Measurements from ENCODE around the gene NR6A1. TPM values are rescaled to one million over a fixed set of nuclear protein-coding genes. Genes with fewer than 3 reads are reported as not detected.

The NR6A1 gene
- total and polyA plus RNA-seq, 11 donors: 0.65 to 5.7 (median 1.6) TPM

GRCh38 chr9:124808246-124808956 is 37.3 kb upstream of the NR6A1 start:
- peaks cover 0 to 31% (median 0%) of the 10 kb centered on the region in 9 donors for H3K36me3 ChIP-seq
- H3K9me3 ChIP-seq: no peaks in the 10 kb centered on the region
- peaks cover 0 to 16% (median 0%) of the 10 kb centered on the region in 12 donors for H3K4me1 ChIP-seq
- no peak overlapping the region for H3K27ac ChIP-seq
- no peak for DNase-seq
- intact Hi-C loops (cut with DNase I): no loop called here
- no peaks in the 10 kb centered on the region for H3K27me3 ChIP-seq
- no peak for ATAC-seq
- H3K4me3 ChIP-seq: no peak overlapping the region
- WGBS, 4 donors: 75 to 86% (median 81%) methylated on average over 12 of the region's 12 CpGs
- TF ChIP-seq CTCF (IDR thresholded peaks at IDR 0.05): no peak
- no peak for TF ChIP-seq POLR2A (IDR thresholded peaks at IDR 0.05)

- TF ChIP-seq CTCF (IDR thresholded peaks at IDR 0.05): no peak
- TF ChIP-seq POLR2A (IDR thresholded peaks at IDR 0.05): no peak
- Histone ChIP-seq H3K4me1 (peaks cover 0 to 21% (median 13%) of the 10 kb centered on the region in 12 donors), H3K36me3 (peaks cover 0 to 27% (median 0%) of the 10 kb centered on the region in 9 donors), H3K9me3 (no peaks in the 10 kb centered on the region), H3K27ac (no peak overlapping the region), H3K27me3 (no peaks in the 10 kb centered on the region), H3K4me3 (no peak overlapping the region)
- intact Hi-C loops (cut with DNase I): no loop called here
- ATAC-seq: no peak
- no peak for DNase-seq
- 62 to 75% (median 69%) methylated on average over 4 of the region's 4 CpGs for WGBS, 4 donors
Measured at GRCh38 chr9:124805186-124805585, 34.1 kb upstream of the NR6A1 start.

- Histone ChIP-seq H3K4me1 (peaks cover 0 to 32% (median 20%) of the 10 kb centered on the region in 12 donors), H3K4me3 (no peak overlapping the region), H3K27ac (no peak overlapping the region), H3K36me3 (peaks cover 0 to 19% (median 0%) of the 10 kb centered on the region in 9 donors), H3K9me3 (no peaks in the 10 kb centered on the region), H3K27me3 (no peaks in the 10 kb centered on the region)
- WGBS, 4 donors: 87 to 100% (median 95%) methylated on average over 7 to 8 of the region's 8 CpGs
- TF ChIP-seq POLR2A (IDR thresholded peaks at IDR 0.05) (no peak), CTCF (IDR thresholded peaks at IDR 0.05) (no peak)
- DNase-seq: peak in 1 of 5 donors; percentile 31
- intact Hi-C loops (cut with DNase I): no loop called here
- no peak for ATAC-seq
Measured at GRCh38 chr9:124803911-124804310, 32.8 kb upstream of the NR6A1 start.

- ATAC-seq (peak in 2 of 4 donors; percentile 11 to 13), DNase-seq (peak in 1 of 5 donors; percentile 67)
- peak overlapping the region in 2 of 12 donors; percentile 16 to 37 for H3K27ac ChIP-seq
- intact Hi-C loops (cut with DNase I): no loop called here
- no peaks in the 10 kb centered on the region for H3K9me3 ChIP-seq
- TF ChIP-seq POLR2A (IDR thresholded peaks at IDR 0.05): no peak
- TF ChIP-seq CTCF (IDR thresholded peaks at IDR 0.05): no peak
- peaks cover 0 to 45% (median 31%) of the 10 kb centered on the region in 12 donors for H3K4me1 ChIP-seq
- H3K27me3 ChIP-seq: no peaks in the 10 kb centered on the region
- no peak overlapping the region for H3K4me3 ChIP-seq
- peaks cover 0 to 14% (median 0%) of the 10 kb centered on the region in 9 donors for H3K36me3 ChIP-seq
- WGBS, 4 donors: 44 to 78% (median 72%) methylated on average over 3 of the region's 3 CpGs
Measured at GRCh38 chr9:124802426-124802825, 31.3 kb upstream of the NR6A1 start.
